Stimulated activated CD8-positive, alpha-beta memory T cell treated with anti-CD3 and anti-CD28 coated beads, Interleukin-2, amount 100 ng/mL, for 48 hours (primary cell): Measurements from ENCODE around the gene EGFLAM.

Experiments used
- DNase-seq, 2 donors: peaks; one replicate each; pipeline ENCODE4 v3.0.0-alpha.2; 2020; ENCODE audit warnings: low read depth in 2 of 2

EGFLAM gene

GRCh38 chr5:38469707-38470267 lies 211.4 kb downstream of the EGFLAM start:
- no peak for DNase-seq

- no peak for DNase-seq
These were observed 213.3 kb downstream of the EGFLAM start for GRCh38 chr5:38471709-38472108.

- DNase-seq: no peak
These were observed 214.2 kb downstream of the EGFLAM start for GRCh38 chr5:38472541-38472940.

- DNase-seq: no peak
These were observed 214.6 kb downstream of the EGFLAM start for GRCh38 chr5:38473008-38473407.

- DNase-seq: no peak
These were observed 219.8 kb downstream of the EGFLAM start for GRCh38 chr5:38478166-38478565.

- no peak for DNase-seq
These were observed 220.5 kb downstream of the EGFLAM start for GRCh38 chr5:38478878-38479277.

- DNase-seq: no peak
These were observed 221.1 kb downstream of the EGFLAM start for GRCh38 chr5:38479315-38479904.

GRCh38 chr5:38483805-38484398 lies 225.5 kb downstream of the EGFLAM start:
- no peak for DNase-seq

- DNase-seq: no peak
These were observed 235.8 kb downstream of the EGFLAM start for GRCh38 chr5:38494175-38494574.

GRCh38 chr5:38494763-38495162 lies 236.4 kb downstream of the EGFLAM start:
- DNase-seq: no peak

- no peak for DNase-seq
These were observed 239.6 kb downstream of the EGFLAM start for GRCh38 chr5:38497946-38498345.

- DNase-seq: no peak
These were observed 242.4 kb downstream of the EGFLAM start for GRCh38 chr5:38500573-38501260.

GRCh38 chr5:38506302-38506701 lies 247.9 kb downstream of the EGFLAM start:
- DNase-seq: no peak

GRCh38 chr5:38509185-38509584 lies 250.8 kb downstream of the EGFLAM start:
- no peak for DNase-seq
